Hepatocyte (in vitro differentiated cells): ENCODE data around the gene LSM4.

ENCODE experiments used
- EZH2 ChIP-seq: fragments of 200-600 bp; sonication (generic); IDR thresholded peaks from 2 replicates; pipeline ENCODE4 v1.6.1; 2016; ENCODE audit warnings: antibody characterized with exemption, mild to moderate bottlenecking, borderline replicate concordance
- TF ChIP-seq, protein P1 (sequence below): fragments of 200-600 bp; sonication (generic); IDR thresholded peaks from 2 replicates; pipeline ENCODE4 v1.5.1; 2016; ENCODE audit warnings: antibody characterized with exemption, mild to moderate bottlenecking; ENCODE audit not compliant: poor library complexity

DNA sequence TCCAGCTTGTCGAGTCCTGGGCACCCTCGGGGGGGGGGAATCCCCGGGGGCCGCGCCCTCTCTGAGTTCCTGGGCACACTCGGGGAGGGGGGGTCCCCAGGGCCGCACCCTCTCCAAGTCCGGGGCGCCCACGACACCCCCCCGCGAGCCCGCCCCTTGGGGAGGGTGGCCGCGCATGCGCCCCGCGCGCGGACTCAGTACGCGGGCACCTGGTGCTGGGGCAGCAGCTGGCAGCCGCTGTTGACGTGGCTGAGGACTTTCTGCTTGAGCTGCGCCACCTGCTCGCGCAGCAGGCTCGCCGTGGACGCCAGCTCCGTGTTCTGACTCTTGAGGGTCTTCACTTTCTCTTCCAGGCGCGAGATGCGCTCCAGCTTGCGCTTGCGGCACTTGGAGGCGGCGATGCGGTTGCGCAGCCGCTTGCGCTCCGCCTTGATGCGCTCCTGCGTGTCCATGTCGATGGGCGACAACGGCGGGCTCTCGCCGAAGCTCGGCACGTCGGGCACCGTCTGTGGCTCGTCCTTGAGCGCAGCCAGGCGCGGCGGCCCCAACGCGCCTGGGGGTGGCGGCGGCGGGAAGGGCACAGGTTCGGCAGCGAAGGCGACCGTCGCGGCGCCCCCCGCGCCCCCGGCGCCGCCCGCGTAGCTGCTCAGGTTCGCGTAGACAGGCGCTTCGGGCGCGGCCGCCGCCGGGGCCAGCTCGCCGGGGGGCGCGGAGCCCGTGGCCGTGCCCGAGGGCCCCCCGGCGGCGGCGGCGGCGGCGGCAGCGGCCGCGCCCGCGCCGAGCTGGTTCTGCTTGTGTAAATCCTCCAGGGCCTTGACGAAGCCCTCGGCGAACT lies 42.4 kb downstream of the LSM4 start:
- TF ChIP-seq, protein P1, sequence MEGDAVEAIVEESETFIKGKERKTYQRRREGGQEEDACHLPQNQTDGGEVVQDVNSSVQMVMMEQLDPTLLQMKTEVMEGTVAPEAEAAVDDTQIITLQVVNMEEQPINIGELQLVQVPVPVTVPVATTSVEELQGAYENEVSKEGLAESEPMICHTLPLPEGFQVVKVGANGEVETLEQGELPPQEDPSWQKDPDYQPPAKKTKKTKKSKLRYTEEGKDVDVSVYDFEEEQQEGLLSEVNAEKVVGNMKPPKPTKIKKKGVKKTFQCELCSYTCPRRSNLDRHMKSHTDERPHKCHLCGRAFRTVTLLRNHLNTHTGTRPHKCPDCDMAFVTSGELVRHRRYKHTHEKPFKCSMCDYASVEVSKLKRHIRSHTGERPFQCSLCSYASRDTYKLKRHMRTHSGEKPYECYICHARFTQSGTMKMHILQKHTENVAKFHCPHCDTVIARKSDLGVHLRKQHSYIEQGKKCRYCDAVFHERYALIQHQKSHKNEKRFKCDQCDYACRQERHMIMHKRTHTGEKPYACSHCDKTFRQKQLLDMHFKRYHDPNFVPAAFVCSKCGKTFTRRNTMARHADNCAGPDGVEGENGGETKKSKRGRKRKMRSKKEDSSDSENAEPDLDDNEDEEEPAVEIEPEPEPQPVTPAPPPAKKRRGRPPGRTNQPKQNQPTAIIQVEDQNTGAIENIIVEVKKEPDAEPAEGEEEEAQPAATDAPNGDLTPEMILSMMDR: no peak
- TF ChIP-seq EZH2: no peak
